Tibial artery (tissue), 4 donors: ENCODE measurements around the gene TRIM52.

Experiments
- DNase-seq, 2 donors: peaks; one replicate each; pipeline ENCODE4 v3.0.0-alpha.2; 2019
- H3K27ac ChIP-seq, 2 donors: fragments of 200-600 bp; sonication (generic) in 1 of 2; 1 replicate in 1 of 2; 2 replicates in 1 of 2; pipeline ENCODE4 v1.5.1; 2018 to 2019; ENCODE audit warnings: mild to moderate bottlenecking in 1 of 2
- H3K27me3 ChIP-seq, 2 donors: fragments of 200-600 bp; sonication (generic) in 1 of 2; one replicate each; pipeline versions ENCODE4 v1.5.1 to v1.6.0; 2016 to 2019
- H3K36me3 ChIP-seq, 3 donors: fragments of 200-600 bp; sonication (generic) in 2 of 3; one replicate each; pipeline ENCODE4 v1.5.1; 2016 to 2019; ENCODE audit warnings: mild to moderate bottlenecking in 2 of 3
- H3K4me1 ChIP-seq, 4 donors: fragments of 200-600 bp; sonication (generic) in 2 of 4; 1 replicate in 3 of 4; 2 replicates in 1 of 4; pipeline ENCODE4 v1.5.1; 2016 to 2019
- H3K4me3 ChIP-seq, 2 donors: fragments of 200-600 bp; sonication (generic) in 1 of 2; 1 replicate in 1 of 2; 2 replicates in 1 of 2; pipeline ENCODE4 v1.5.1; 2018 to 2019; ENCODE audit warnings: mild to moderate bottlenecking in 2 of 2
- H3K9me3 ChIP-seq, 3 donors: fragments of 200-600 bp; sonication (generic) in 1 of 3; one replicate each; pipeline ENCODE4 v1.5.1; 2016 to 2019
- intact Hi-C: fragments of 100-400 bp; cut with DNase I; formaldehyde crosslinking; loops from one replicate; pipeline ENCODE4 v1.15.0; 2023; ENCODE audit warnings: low total_unique reads
- TF ChIP-seq, protein P1 (sequence below), 2 experiments: fragments of 200-600 bp in 1 of 2; fragments of 450-650 bp in 1 of 2; IDR thresholded peaks; one replicate each; pipeline ENCODE4 v1.5.1; 2017 to 2019; ENCODE audit warnings: antibody characterized with exemption in 2 of 2, mild to moderate bottlenecking in 1 of 2, moderate library complexity in 1 of 2

The TRIM52 gene

DNA sequence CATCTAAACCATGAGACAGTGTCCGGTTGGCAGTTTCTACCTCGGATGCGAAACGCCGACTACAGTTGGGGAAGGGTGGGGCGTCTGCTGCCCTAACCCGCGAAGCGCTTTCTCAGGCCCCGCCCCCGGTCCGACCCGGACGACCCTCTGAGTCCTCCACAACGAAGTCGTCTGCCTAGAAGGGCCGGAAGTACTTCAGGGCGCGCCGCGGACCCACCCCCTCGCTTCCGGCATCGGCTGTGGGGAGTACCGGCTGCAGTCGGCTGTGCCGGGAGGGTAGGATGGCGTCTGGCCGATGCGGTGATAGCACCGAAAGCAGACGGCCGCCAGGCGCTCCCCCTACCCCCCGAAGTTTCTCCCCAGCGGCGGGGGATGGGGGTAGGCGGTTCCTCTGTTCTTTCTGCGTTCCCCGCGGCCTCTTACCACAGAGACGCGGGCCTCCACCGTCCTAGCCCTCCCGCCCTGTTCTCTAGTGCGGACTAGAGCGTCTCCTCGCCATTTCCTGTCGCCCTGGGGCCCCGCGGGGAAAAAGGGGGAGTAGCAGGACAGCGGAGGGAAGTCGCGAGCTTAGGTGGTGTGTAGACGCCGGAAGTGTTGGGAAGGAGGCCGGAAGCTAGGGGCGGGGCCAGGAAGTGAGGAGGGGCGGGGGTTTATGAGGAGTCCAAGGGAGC, 37.8 kb downstream of the TRIM52 start, which contains the start of gene TRIM41:
Gene TRIM41, plus strand, starts transcription at position 224 of the 671 bp plus-strand sequence. CDS start 719 bp downstream, outside the sequence.
- peak within 1 kb of the TSS; percentile 68 to 95 for H3K4me3 ChIP-seq
- DNase-seq: peak; percentile 99 to 100
- no peaks in the 10 kb centered on the region for H3K9me3 ChIP-seq
- TF ChIP-seq, protein P1, sequence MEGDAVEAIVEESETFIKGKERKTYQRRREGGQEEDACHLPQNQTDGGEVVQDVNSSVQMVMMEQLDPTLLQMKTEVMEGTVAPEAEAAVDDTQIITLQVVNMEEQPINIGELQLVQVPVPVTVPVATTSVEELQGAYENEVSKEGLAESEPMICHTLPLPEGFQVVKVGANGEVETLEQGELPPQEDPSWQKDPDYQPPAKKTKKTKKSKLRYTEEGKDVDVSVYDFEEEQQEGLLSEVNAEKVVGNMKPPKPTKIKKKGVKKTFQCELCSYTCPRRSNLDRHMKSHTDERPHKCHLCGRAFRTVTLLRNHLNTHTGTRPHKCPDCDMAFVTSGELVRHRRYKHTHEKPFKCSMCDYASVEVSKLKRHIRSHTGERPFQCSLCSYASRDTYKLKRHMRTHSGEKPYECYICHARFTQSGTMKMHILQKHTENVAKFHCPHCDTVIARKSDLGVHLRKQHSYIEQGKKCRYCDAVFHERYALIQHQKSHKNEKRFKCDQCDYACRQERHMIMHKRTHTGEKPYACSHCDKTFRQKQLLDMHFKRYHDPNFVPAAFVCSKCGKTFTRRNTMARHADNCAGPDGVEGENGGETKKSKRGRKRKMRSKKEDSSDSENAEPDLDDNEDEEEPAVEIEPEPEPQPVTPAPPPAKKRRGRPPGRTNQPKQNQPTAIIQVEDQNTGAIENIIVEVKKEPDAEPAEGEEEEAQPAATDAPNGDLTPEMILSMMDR (IDR thresholded peaks at IDR 0.05): no peak
- peak within 1 kb of the TSS; percentile 89 to 94 for H3K27ac ChIP-seq
- intact Hi-C loops: loop anchor here (2.0 kb wide), 1 partner anchor 34 kb away; no protein-coding TSS in a partner anchor
- H3K27me3 ChIP-seq: no peaks in the 10 kb centered on the region
- peaks cover 0 to 14% (median 0%) of the 10 kb centered on the region in 3 donors for H3K36me3 ChIP-seq
- peaks cover 6 to 25% (median 14%) of the 10 kb centered on the region in 4 donors for H3K4me1 ChIP-seq

DNA sequence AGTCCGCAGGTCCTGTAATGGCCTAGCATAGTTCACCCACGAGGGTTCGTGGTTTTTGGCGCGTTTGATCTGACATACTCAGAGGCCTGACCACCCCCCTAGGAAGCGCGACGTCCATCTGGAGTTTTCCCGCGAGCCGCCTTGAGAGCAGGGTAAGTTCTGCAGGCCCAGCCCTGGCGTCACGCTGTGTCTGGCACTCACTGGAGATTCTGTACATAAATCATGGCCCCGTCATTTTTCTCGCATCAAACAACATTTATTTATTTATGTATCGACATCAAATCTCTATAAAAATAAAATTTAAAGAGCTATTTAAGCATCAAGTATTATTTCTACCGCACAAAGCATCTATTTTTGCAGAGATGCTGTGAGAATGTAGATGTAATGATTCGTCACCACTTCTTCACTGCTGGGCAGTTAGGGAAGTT, 38.3 kb downstream of the TRIM52 start:
- Histone ChIP-seq H3K9me3 (no peaks in the 10 kb centered on the region), H3K4me1 (peaks cover 6 to 25% (median 14%) of the 10 kb centered on the region in 4 donors), H3K27ac (peak overlapping the region; percentile 89 to 94), H3K27me3 (no peaks in the 10 kb centered on the region), H3K36me3 (peaks cover 0 to 9% (median 0%) of the 10 kb centered on the region in 3 donors), H3K4me3 (peak overlapping the region; percentile 68 to 95)
- TF ChIP-seq, protein P1 (IDR thresholded peaks at IDR 0.05): peak; percentile 29 to 41
- DNase-seq: no peak
- intact Hi-C loops: loop anchor here (2.0 kb wide), 1 partner anchor 34 kb away; no protein-coding TSS in a partner anchor

DNA sequence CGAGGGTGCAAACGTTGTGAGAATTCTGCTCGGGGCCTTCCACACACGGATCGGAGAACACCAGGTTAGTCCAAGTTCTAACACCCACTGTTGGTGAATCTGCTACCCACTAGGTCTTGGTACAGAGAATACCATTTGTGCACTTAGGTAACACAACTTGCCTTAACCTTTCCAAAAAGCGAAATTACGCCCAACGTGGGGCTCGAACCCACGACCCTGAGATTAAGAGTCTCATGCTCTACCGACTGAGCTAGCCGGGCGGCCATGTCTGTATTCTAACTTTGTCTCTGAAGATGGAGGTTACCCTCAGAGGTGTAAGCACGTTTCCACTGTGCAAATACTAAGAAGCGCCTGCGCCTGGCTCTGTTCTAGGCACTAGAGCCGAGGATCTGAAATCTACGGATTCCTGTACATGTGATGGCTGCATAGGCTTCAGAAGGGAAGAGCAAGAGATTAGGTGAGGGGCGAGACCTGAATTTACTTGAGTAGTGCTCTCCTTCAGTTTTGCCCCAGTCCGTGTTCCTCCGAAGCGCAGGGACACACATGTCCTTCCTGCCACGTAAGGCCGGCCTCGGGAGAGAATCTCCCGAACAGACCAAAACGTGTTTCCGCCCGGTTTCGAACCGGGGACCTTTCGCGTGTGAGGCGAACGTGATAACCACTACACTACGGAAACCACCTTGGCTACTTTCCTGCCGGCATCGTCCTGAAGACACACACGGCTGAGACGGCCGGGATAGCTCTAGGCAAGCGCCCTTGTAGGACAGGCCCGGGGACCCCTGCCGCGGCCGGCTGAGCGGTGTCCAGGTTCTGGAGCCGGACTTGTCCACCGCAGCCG, 38.9 kb downstream of the TRIM52 start:
- peak overlapping the region; percentile 68 to 95 for H3K4me3 ChIP-seq
- peaks cover 6 to 32% (median 14%) of the 10 kb centered on the region in 4 donors for H3K4me1 ChIP-seq
- peaks cover 0 to 3% (median 0%) of the 10 kb centered on the region in 3 donors for H3K36me3 ChIP-seq
- TF ChIP-seq, protein P1 (IDR thresholded peaks at IDR 0.05): no peak
- H3K9me3 ChIP-seq: no peaks in the 10 kb centered on the region
- H3K27ac ChIP-seq: peak overlapping the region; percentile 89 to 94
- peak; percentile 97 to 98 for DNase-seq
- intact Hi-C loops: loop anchor here (2.0 kb wide), 1 partner anchor 33 kb away; no protein-coding TSS in a partner anchor
- no peaks in the 10 kb centered on the region for H3K27me3 ChIP-seq

DNA sequence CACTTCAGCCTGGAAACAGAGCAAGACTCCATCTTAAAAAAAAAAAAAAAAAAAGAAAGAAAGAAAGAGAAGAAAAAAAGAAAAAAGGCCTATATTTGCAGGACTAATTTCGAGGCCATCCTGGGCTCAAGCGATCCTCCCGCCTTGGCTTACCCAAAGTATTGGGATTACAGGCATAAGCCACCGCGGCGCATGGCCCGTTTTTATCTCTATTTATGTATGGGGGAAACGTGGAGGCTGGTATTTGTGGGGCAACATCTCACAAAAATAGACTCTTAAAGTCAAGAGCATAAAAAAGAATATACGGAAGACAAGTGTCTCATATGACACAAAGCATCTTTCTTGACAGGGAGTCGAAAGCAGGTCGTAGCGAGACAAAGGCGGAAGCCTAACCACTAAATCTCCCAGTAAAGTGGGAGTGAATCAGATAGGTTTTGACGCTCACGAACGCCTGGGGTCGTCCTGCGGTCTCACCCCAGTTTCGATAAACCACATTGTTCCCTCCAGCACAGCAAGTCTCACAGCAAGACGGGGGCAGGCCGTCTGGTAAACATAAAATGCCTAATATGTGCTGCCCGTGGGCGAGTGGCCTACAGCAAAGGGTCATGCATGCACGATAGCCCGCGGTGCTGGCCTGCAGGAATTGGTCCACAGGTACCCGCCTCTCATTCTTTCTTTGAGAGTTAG, 39.7 kb downstream of the TRIM52 start:
- no peaks in the 10 kb centered on the region for H3K36me3 ChIP-seq
- H3K9me3 ChIP-seq: no peaks in the 10 kb centered on the region
- peaks cover 6 to 39% (median 17%) of the 10 kb centered on the region in 4 donors for H3K4me1 ChIP-seq
- TF ChIP-seq, protein P1 (IDR thresholded peaks at IDR 0.05): no peak
- intact Hi-C loops: no loop called here
- H3K27me3 ChIP-seq: no peaks in the 10 kb centered on the region
- no peak overlapping the region for H3K27ac ChIP-seq
- DNase-seq: no peak
- H3K4me3 ChIP-seq: peak overlapping the region in 1 of 2 donors; percentile 95

GRCh38 chr5:181220178-181220515, 40.8 kb downstream of the TRIM52 start:
- intact Hi-C loops: no loop called here
- no peak for DNase-seq
- Histone ChIP-seq H3K27me3 (no peaks in the 10 kb centered on the region), H3K9me3 (no peaks in the 10 kb centered on the region), H3K36me3 (no peaks in the 10 kb centered on the region), H3K4me3 (no peak overlapping the region), H3K27ac (no peak overlapping the region), H3K4me1 (peaks cover 6 to 42% (median 19%) of the 10 kb centered on the region in 4 donors)
- TF ChIP-seq, protein P1 (IDR thresholded peaks at IDR 0.05): no peak
